Activated CD4-positive, alpha-beta T cell treated with anti-CD3 and anti-CD28 coated beads, Interleukin-2, amount 10 ng/mL, durations not matched to agents 7 days and 5 days (primary cell): ENCODE data around the gene RSF1. TPM values are rescaled to one million over a fixed set of nuclear protein-coding genes. Genes with fewer than 3 reads are reported as not detected.
"Not testable (repeated sequence)": the region's sequence is repeated elsewhere in the genome, so short reads cannot be mapped to it uniquely, and the experiment has no call there.

ENCODE experiments used
- CTCF ChIA-PET: fragments of 350-600 bp; sonication (Branson Sonifier 250); formaldehyde crosslinking; loops from one replicate; lab custom pipeline; 2021; ENCODE audit warnings: antibody characterized with exemption; lab: Charles Lee
- POLR2A ChIA-PET: fragments of 350-600 bp; sonication (Branson Sonifier 250); formaldehyde crosslinking; loops from one replicate; lab custom pipeline; 2021; ENCODE audit warnings: antibody characterized with exemption; lab: Charles Lee
- DNase-seq: peaks from one replicate; pipeline ENCODE4 v3.0.0-alpha.2; 2020
- H3K27ac Mint-ChIP-seq: one replicate; pipeline ENCODE4 v1.8.0; 2021; ENCODE audit warnings: mild to moderate bottlenecking, moderate library complexity, mixed read lengths
- H3K27me3 Mint-ChIP-seq: one replicate; pipeline ENCODE4 v1.8.0; 2021; ENCODE audit warnings: mixed read lengths
- H3K36me3 Mint-ChIP-seq: one replicate; pipeline ENCODE4 v1.8.0; 2021; ENCODE audit warnings: low read depth, mixed read lengths
- H3K4me1 Mint-ChIP-seq: one replicate; pipeline ENCODE4 v1.8.0; 2021; ENCODE audit warnings: mixed read lengths
- H3K4me3 Mint-ChIP-seq: one replicate; pipeline ENCODE4 v1.8.0; 2021; ENCODE audit warnings: mild to moderate bottlenecking, moderate library complexity, mixed read lengths
- H3K9me3 Mint-ChIP-seq: one replicate; pipeline ENCODE4 v1.8.0; 2021; ENCODE audit warnings: mixed read lengths
- total RNA-seq, 2 experiments: library from RNA; stranded (reverse); gene quantifications; one replicate each; pipeline ENCODE4 v1.2.3, GENCODE V29; 2021

RSF1 gene
- total RNA-seq, result 10 to 100 TPM; 57.8 to 62.5 TPM

DNA sequence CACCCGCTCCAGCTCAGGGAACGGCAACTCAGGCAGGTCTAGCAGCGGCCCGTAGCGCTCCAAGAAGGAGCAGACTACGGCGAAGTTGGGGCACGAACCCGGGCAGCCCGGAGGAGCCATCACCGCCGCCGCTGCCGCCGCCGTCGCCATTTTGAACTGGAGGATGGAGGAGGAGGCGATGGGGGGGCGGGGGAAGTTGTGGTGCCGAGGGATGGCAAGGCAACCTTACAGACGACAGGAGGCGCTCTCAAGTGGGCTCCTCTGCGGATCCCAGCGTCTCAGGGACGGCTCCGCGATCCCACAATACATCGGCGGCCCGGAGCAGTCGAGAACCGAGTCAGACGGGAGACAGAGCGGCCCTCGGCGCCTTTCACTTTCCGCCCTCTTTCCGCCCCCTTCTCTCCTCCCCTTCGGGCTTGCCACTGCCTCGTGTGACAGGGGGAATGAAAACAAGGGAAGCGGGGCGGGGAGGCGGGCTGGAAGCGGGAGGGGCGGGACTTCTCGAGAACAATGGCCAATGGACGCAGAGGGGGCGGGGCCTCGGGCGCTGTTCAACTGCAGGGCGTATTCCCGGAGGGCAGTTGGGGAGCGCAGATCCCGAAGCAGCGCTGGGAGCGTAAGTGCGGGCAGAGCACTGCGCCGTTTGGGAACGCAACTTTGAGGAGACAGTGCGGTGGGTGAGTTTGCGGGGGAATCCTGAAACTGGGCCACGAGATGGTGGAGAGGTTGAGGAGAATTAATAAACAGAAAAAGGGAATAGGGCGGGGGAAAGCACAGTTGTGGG, at the start of gene RSF1, which contains the start of gene AAMDC:
Gene RSF1, minus strand, starts transcription at position 158 of the 784 bp plus-strand sequence. Its CDS starts 8 bp downstream, at position 150.
Gene AAMDC, plus strand, starts transcription at position 580 of the 784 bp plus-strand sequence. CDS start 21,353 bp downstream, outside the sequence.
- DNase-seq, result peak; percentile 98
- peak within 1 kb of the TSS; percentile 98 for H3K4me3 Mint-ChIP-seq
- ChIA-PET POLR2A (no interaction called here), CTCF (interaction anchor here (0.8 to 0.9 kb wide), 2 partner anchors 116 to 226 kb away, joined by 4 to 5 read pairs; no protein-coding TSS in a partner anchor)
- H3K36me3 Mint-ChIP-seq, result peaks cover 11% of the 10 kb centered on the region
- peak within 1 kb of the TSS; percentile 95 for H3K27ac Mint-ChIP-seq
- H3K4me1 Mint-ChIP-seq, result peaks cover 30% of the 10 kb centered on the region
- H3K27me3 Mint-ChIP-seq, result no peaks in the 10 kb centered on the region
- no peaks in the 10 kb centered on the region for H3K9me3 Mint-ChIP-seq

- H3K27ac Mint-ChIP-seq, result no peak overlapping the region
- no peak overlapping the region for H3K4me3 Mint-ChIP-seq
- peaks cover 12% of the 10 kb centered on the region for H3K36me3 Mint-ChIP-seq
- no peaks in the 10 kb centered on the region for H3K4me1 Mint-ChIP-seq
- ChIA-PET CTCF (interaction anchor here (1.0 kb wide), 1 partner anchor 10 kb away, joined by 3 read pairs; no protein-coding TSS in a partner anchor), POLR2A (no interaction called here)
- no peaks in the 10 kb centered on the region for H3K27me3 Mint-ChIP-seq
- H3K9me3 Mint-ChIP-seq, result no peaks in the 10 kb centered on the region
- DNase-seq, result no peak
These were observed 48.2 kb upstream of the RSF1 start for GRCh38 chr11:77868744-77869143.

GRCh38 chr11:77866336-77866735, 45.8 kb upstream of the RSF1 start:
- peaks cover 9% of the 10 kb centered on the region for H3K36me3 Mint-ChIP-seq
- ChIA-PET POLR2A (no interaction called here), CTCF (interaction anchor here (1.3 kb wide), 1 partner anchor 8 kb away, joined by 3 read pairs; no protein-coding TSS in a partner anchor)
- H3K4me3 Mint-ChIP-seq, result no peak overlapping the region
- no peak overlapping the region for H3K27ac Mint-ChIP-seq
- no peaks in the 10 kb centered on the region for H3K4me1 Mint-ChIP-seq
- DNase-seq, result no peak
- H3K9me3 Mint-ChIP-seq, result no peaks in the 10 kb centered on the region
- no peaks in the 10 kb centered on the region for H3K27me3 Mint-ChIP-seq

- Mint-ChIP-seq H3K4me3 (no peak overlapping the region), H3K27ac (no peak overlapping the region), H3K36me3 (peaks cover 9% of the 10 kb centered on the region), H3K4me1 (no peaks in the 10 kb centered on the region), H3K9me3 (no peaks in the 10 kb centered on the region), H3K27me3 (no peaks in the 10 kb centered on the region)
- ChIA-PET CTCF (interaction anchor here (1.3 kb wide), 1 partner anchor 8 kb away, joined by 3 read pairs; no protein-coding TSS in a partner anchor), POLR2A (no interaction called here)
- no peak for DNase-seq
These were observed 45.3 kb upstream of the RSF1 start for GRCh38 chr11:77865805-77866204.

DNA sequence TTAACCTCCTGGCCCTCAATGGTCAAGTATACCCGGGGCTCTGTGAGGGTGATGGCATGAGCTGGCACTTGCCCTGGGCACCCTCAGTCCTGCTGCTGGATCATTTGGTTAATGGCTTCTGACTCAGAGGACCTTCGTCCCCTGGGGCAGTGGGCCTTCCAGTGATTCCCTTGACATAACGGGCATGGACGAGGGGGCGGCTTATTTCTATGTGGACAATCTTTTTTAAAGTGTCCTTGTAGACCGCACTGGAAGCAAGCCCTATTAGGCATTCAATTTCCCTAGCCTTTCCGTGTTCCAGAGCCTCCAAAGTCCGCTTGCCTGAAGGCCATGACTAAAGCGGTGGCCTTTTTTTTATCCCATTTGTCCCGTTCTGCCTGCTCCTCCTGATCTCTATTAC, 40.9 kb upstream of the RSF1 start:
- H3K9me3 Mint-ChIP-seq, DNase-seq, CTCF ChIA-PET, H3K27me3 Mint-ChIP-seq, H3K4me1 Mint-ChIP-seq, H3K36me3 Mint-ChIP-seq, H3K4me3 Mint-ChIP-seq, POLR2A ChIA-PET, H3K27ac Mint-ChIP-seq: not testable (repeated sequence)

- H3K9me3 Mint-ChIP-seq, result peaks cover 18% of the 10 kb centered on the region
- POLR2A ChIA-PET, result not testable (repeated sequence)
These were observed 37.5 kb upstream of the RSF1 start for GRCh38 chr11:77857906-77858457.

GRCh38 chr11:77854838-77855237, 34.3 kb upstream of the RSF1 start:
- no peak for DNase-seq
- peaks cover 35% of the 10 kb centered on the region for H3K36me3 Mint-ChIP-seq
- no peak overlapping the region for H3K4me3 Mint-ChIP-seq
- peaks cover 18% of the 10 kb centered on the region for H3K9me3 Mint-ChIP-seq
- POLR2A ChIA-PET, result no interaction called here
- no peaks in the 10 kb centered on the region for H3K4me1 Mint-ChIP-seq
- no peak overlapping the region for H3K27ac Mint-ChIP-seq
- CTCF ChIA-PET, result no interaction called here
- H3K27me3 Mint-ChIP-seq, result no peaks in the 10 kb centered on the region

More at GRCh38 chr11:77857906-77858457, 37.5 kb upstream of the RSF1 start:
- not testable (repeated sequence) for H3K4me1 Mint-ChIP-seq, H3K27me3 Mint-ChIP-seq, H3K27ac Mint-ChIP-seq, DNase-seq, H3K4me3 Mint-ChIP-seq
- H3K36me3 Mint-ChIP-seq, result peaks cover 29% of the 10 kb centered on the region
- CTCF ChIA-PET, result interaction anchor here (0.6 kb wide), 2 partner anchors 25 to 760 kb away, joined by 3 to 4 read pairs; no protein-coding TSS in a partner anchor

DNA sequence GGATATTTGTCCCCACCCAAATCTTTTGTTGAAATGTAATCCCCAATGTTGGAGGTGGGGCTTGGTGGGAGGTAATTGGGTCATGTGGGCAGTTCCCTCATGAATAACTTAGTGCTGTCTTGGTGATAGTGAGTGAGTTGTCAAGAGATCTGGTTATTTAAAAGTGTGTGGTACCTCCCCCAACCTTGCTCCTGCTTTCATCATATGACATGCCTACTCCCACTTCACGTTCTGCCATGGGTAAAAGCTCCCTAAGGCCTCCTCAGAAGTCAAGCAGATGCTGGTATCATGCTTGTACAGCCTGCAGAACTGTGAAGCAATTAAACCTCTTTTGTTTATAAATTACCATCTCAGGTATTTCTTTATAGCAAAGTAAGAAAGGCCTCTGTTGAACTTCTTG, 31.0 kb upstream of the RSF1 start:
- Mint-ChIP-seq H3K27ac (peak overlapping the region; percentile 46), H3K27me3 (no peaks in the 10 kb centered on the region), H3K4me1 (no peaks in the 10 kb centered on the region), H3K36me3 (peaks cover 41% of the 10 kb centered on the region), H3K9me3 (peaks cover 20% of the 10 kb centered on the region), H3K4me3 (no peak overlapping the region)
- DNase-seq, result no peak
- ChIA-PET POLR2A (no interaction called here), CTCF (no interaction called here)

- H3K9me3 Mint-ChIP-seq, result peaks cover 11% of the 10 kb centered on the region
- POLR2A ChIA-PET, CTCF ChIA-PET, H3K4me1 Mint-ChIP-seq, H3K27ac Mint-ChIP-seq, DNase-seq, H3K4me3 Mint-ChIP-seq, H3K27me3 Mint-ChIP-seq: not testable (repeated sequence)
- H3K36me3 Mint-ChIP-seq, result peaks cover 42% of the 10 kb centered on the region
These were observed 23.2 kb upstream of the RSF1 start for GRCh38 chr11:77843700-77844099.

GRCh38 chr11:77842441-77843121, 22.1 kb upstream of the RSF1 start:
- H3K27ac Mint-ChIP-seq, result no peak overlapping the region
- DNase-seq, result no peak
- CTCF ChIA-PET, result no interaction called here
- POLR2A ChIA-PET, result no interaction called here
- peaks cover 42% of the 10 kb centered on the region for H3K36me3 Mint-ChIP-seq
- H3K4me3 Mint-ChIP-seq, result no peak overlapping the region
- H3K27me3 Mint-ChIP-seq, result no peaks in the 10 kb centered on the region
- peaks cover 11% of the 10 kb centered on the region for H3K9me3 Mint-ChIP-seq
- no peaks in the 10 kb centered on the region for H3K4me1 Mint-ChIP-seq

GRCh38 chr11:77833302-77833701, 12.8 kb upstream of the RSF1 start:
- Mint-ChIP-seq H3K27me3 (no peaks in the 10 kb centered on the region), H3K27ac (no peak overlapping the region), H3K4me3 (no peak overlapping the region), H3K36me3 (peaks cover 3% of the 10 kb centered on the region), H3K4me1 (peaks cover 5% of the 10 kb centered on the region), H3K9me3 (peaks cover 2% of the 10 kb centered on the region)
- POLR2A ChIA-PET, result no interaction called here
- DNase-seq, result no peak
- CTCF ChIA-PET, result interaction anchor here (0.6 kb wide), 1 partner anchor 24 kb away, joined by 3 read pairs; no protein-coding TSS in a partner anchor

- ChIA-PET CTCF (no interaction called here), POLR2A (no interaction called here)
- Mint-ChIP-seq H3K27ac (no peak overlapping the region), H3K4me1 (peaks cover 5% of the 10 kb centered on the region), H3K4me3 (no peak overlapping the region), H3K36me3 (peaks cover 3% of the 10 kb centered on the region), H3K9me3 (peaks cover 2% of the 10 kb centered on the region), H3K27me3 (no peaks in the 10 kb centered on the region)
- DNase-seq, result no peak
These were observed 8.4 kb upstream of the RSF1 start for GRCh38 chr11:77828926-77829325.

DNA sequence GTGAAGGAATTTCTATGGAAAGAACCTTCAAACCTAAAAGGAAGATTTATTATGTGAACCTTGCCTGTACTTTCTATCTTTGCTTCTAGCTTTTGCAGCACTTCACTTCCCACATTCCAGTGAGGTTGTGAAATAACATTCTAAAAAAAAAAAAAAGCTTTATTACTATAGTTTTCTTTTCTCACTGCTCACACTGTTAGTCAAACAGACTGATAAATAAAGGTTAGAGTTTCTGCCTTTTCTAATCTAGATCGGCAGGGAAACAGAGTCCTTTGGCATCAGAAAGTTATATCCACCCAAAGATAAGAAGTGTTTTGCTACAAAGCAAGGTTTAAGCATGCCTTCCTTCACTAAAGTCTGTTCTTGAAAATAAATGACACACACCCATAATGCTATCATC, 3.3 kb upstream of the RSF1 start:
- H3K4me1 Mint-ChIP-seq, result peaks cover 13% of the 10 kb centered on the region

More for the DNA sequence above, 3.3 kb upstream of the RSF1 start:
- peaks cover 4% of the 10 kb centered on the region for H3K36me3 Mint-ChIP-seq
- no peak overlapping the region for H3K4me3 Mint-ChIP-seq
- no peak for DNase-seq
- ChIA-PET CTCF (no interaction called here), POLR2A (no interaction called here)
- no peaks in the 10 kb centered on the region for H3K27me3 Mint-ChIP-seq
- no peak overlapping the region for H3K27ac Mint-ChIP-seq
- H3K9me3 Mint-ChIP-seq, result no peaks in the 10 kb centered on the region
